GM23338 (cell line): ENCODE results near the gene NKAIN2. TPM values are rescaled to one million over a fixed set of nuclear protein-coding genes. Genes with fewer than 3 reads are reported as not detected.

Experiments
- ATAC-seq: fragments of 200-7000 bp; cut with Tn5 transposase; 3 replicates; pipeline ENCODE4 v1.9.1; 2020
- DNase-seq: peaks from one replicate; pipeline ENCODE4 v3.0.0-alpha.2; 2015; ENCODE audit warnings: low spot score
- H2AFZ ChIP-seq: fragments of 200-600 bp; sonication (generic); 2 replicates; pipeline ENCODE4 v1.8.0; 2016; ENCODE audit warnings: antibody characterized with exemption, mild to moderate bottlenecking, moderate library complexity
- H3F3A ChIP-seq: fragments of 200-600 bp; sonication (generic); replicated peaks from 2 replicates; pipeline ENCODE4 v1.8.0; 2017; ENCODE audit warnings: antibody characterized with exemption, mixed run types, low read depth
- H3K27ac ChIP-seq: fragments of 200-600 bp; sonication (generic); 2 replicates; pipeline ENCODE4 v1.6.1; 2016; ENCODE audit warnings: low read depth
- H3K27me3 ChIP-seq: fragments of 200-600 bp; sonication (generic); 2 replicates; pipeline ENCODE4 v1.8.0; 2016; ENCODE audit warnings: mild to moderate bottlenecking, mixed run types, moderate library complexity; ENCODE audit not compliant: insufficient read depth
- H3K36me3 ChIP-seq: fragments of 200-600 bp; sonication (generic); 2 replicates; pipeline ENCODE4 v1.8.0; 2016; ENCODE audit warnings: mild to moderate bottlenecking; ENCODE audit not compliant: insufficient read depth
- H3K4me1 ChIP-seq: fragments of 200-600 bp; sonication (generic); 2 replicates; pipeline ENCODE4 v1.8.0; 2016; ENCODE audit warnings: mild to moderate bottlenecking, moderate library complexity; ENCODE audit not compliant: insufficient read depth
- H3K4me2 ChIP-seq: fragments of 200-600 bp; sonication (generic); 2 replicates; pipeline ENCODE4 v1.7.1; 2017; ENCODE audit warnings: mixed run types
- H3K4me3 ChIP-seq: fragments of 200-600 bp; sonication (generic); 2 replicates; pipeline ENCODE4 v1.6.1; 2016; ENCODE audit warnings: mixed run types
- H3K79me2 ChIP-seq: fragments of 200-600 bp; sonication (generic); replicated peaks from 2 replicates; pipeline ENCODE4 v1.8.0; 2017; ENCODE audit warnings: mild to moderate bottlenecking; ENCODE audit not compliant: insufficient read depth
- H3K9me2 ChIP-seq: fragments of 200-600 bp; sonication (generic); 2 replicates; pipeline ENCODE4 v1.8.0; 2017; ENCODE audit not compliant: insufficient read depth
- H4K20me1 ChIP-seq: fragments of 200-600 bp; sonication (generic); replicated peaks from 2 replicates; pipeline ENCODE4 v1.8.0; 2017; ENCODE audit warnings: mild to moderate bottlenecking; ENCODE audit not compliant: insufficient read depth
- H3K27ac Mint-ChIP-seq: 2 replicates; pipeline ENCODE4 v1.8.0; 2020; ENCODE audit warnings: inconsistent platforms, mild to moderate bottlenecking, moderate library complexity, mixed read lengths
- H3K27me3 Mint-ChIP-seq: 3 replicates; pipeline ENCODE4 v1.8.0; 2022; ENCODE audit warnings: low read depth, mild to moderate bottlenecking, moderate library complexity, mixed read lengths, inconsistent platforms; ENCODE audit not compliant: insufficient read depth, poor library complexity
- H3K36me3 Mint-ChIP-seq: 3 replicates; pipeline ENCODE4 v1.8.0; 2021; ENCODE audit warnings: low read depth, mild to moderate bottlenecking, inconsistent platforms, moderate library complexity, mixed read lengths
- H3K4me1 Mint-ChIP-seq: 3 replicates; pipeline ENCODE4 v1.8.0; 2020; ENCODE audit warnings: mild to moderate bottlenecking, inconsistent platforms, mixed read lengths
- H3K4me3 Mint-ChIP-seq: 3 replicates; pipeline ENCODE4 v1.8.0; 2021; ENCODE audit warnings: moderate library complexity, mild to moderate bottlenecking, inconsistent platforms, mixed read lengths
- H3K9me3 Mint-ChIP-seq: 3 replicates; pipeline ENCODE4 v1.8.0; 2020; ENCODE audit warnings: moderate library complexity, mild to moderate bottlenecking, inconsistent platforms, mixed read lengths
- CREB1 ChIP-seq: fragments of 250-450 bp; sonication (Bioruptor Pico); IDR thresholded peaks from 2 replicates; pipeline ENCODE4 v1.5.0; 2020; ENCODE audit warnings: low read depth, mild to moderate bottlenecking, moderate library complexity
- EZH2 ChIP-seq: fragments of 200-600 bp; sonication (generic); IDR thresholded peaks from one replicate; pipeline ENCODE4 v1.8.0; 2017; ENCODE audit warnings: antibody characterized with exemption, mild to moderate bottlenecking, low read depth; ENCODE audit not compliant: unreplicated experiment
- EZH2phosphoT487 ChIP-seq: fragments of 200-600 bp; sonication (generic); IDR thresholded peaks from one replicate; pipeline ENCODE4 v1.8.1; 2018; ENCODE audit warnings: antibody characterized with exemption; ENCODE audit not compliant: unreplicated experiment
- NANOG ChIP-seq: IDR thresholded peaks from 2 replicates; pipeline ENCODE4 v1.6.1; 2016; ENCODE audit warnings: antibody characterized with exemption, borderline replicate concordance
- POLR2AphosphoS5 ChIP-seq: IDR thresholded peaks from 2 replicates; pipeline ENCODE4 v1.6.1; 2016; ENCODE audit warnings: antibody characterized with exemption, low read depth
- ZNF114 ChIP-seq: fragments of 250-450 bp; sonication (Bioruptor Pico); IDR thresholded peaks from 2 replicates; pipeline ENCODE4 v1.5.0; 2020; ENCODE audit warnings: mild to moderate bottlenecking, moderate library complexity
- ZNF331 ChIP-seq: fragments of 250-450 bp; sonication (Bioruptor Pico); IDR thresholded peaks from 2 replicates; pipeline ENCODE4 v1.5.0; 2020; ENCODE audit warnings: low read depth, mild to moderate bottlenecking, moderate library complexity
- polyA plus RNA-seq: library from polyadenylated mRNA; unstranded; fragments of >200 nt; fragmentation: Nextera tagmentation; extraction: Ambion mirVana; gene quantifications from 2 replicates; pipeline ENCODE4 v1.2.1, GENCODE V29; 2016
- total RNA-seq: library from RNA; depleted of rRNA; stranded (reverse); fragments of >200 nt; shearing (Covaris generic); gene quantifications from 2 replicates; pipeline ENCODE4 v1.2.3, GENCODE V29; 2014
- TF ChIP-seq, protein P1 (sequence below): IDR thresholded peaks from one replicate; pipeline ENCODE4 v1.6.1; 2018; ENCODE audit warnings: antibody characterized with exemption; ENCODE audit not compliant: unreplicated experiment
- TF ChIP-seq, protein P2 (sequence below), 2 experiments: fragments of 200-600 bp in 1 of 2; sonication (generic) in 1 of 2; conservative IDR thresholded peaks; 2 replicates each; pipeline versions ENCODE4 v1.5.1 to v1.6.1; 2016 to 2017; ENCODE audit warnings: antibody characterized with exemption in 2 of 2, low read depth in 2 of 2, mild to moderate bottlenecking in 2 of 2, moderate library complexity in 1 of 2
- TF ChIP-seq, protein P3 (sequence below): IDR thresholded peaks from 2 replicates; pipeline ENCODE4 v1.6.1; 2016; ENCODE audit warnings: antibody characterized with exemption

The NKAIN2 gene
- total and polyA plus RNA-seq, 2 experiments from 2014 or later: 0.39 to 1.1 TPM

DNA sequence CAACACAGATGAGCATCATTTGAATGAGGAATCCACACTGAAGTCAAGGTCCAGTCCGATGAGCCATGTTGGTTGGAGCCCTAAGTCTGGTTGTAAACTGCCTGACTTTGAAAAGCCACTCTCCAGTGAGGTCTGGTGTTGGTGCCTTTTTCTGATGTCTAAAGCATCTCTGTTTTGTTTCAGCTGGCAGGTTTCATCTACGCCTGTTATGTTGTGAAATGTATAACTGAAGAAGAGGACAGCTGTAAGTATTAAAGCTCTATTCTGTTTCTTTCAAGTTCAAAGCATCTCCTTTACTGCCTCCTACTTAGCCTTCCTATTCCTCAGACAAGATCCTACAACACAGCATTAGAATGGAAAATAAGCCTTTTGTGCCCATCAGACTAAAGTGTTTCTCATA, 987.5 kb downstream of the NKAIN2 start:
- Mint-ChIP-seq H3K4me1 (no peaks in the 10 kb centered on the region), H3K9me3 (no peaks in the 10 kb centered on the region), H3K36me3 (no peaks in the 10 kb centered on the region), H3K4me3 (no peak overlapping the region), H3K27me3 (no peaks in the 10 kb centered on the region), H3K27ac (no peak overlapping the region)
- Histone ChIP-seq H3K27ac (no peak overlapping the region), H4K20me1 (no peaks in the 10 kb centered on the region), H3F3A (no peaks in the 10 kb centered on the region), H3K9me2 (no peaks in the 10 kb centered on the region), H3K27me3 (no peaks in the 10 kb centered on the region), H3K4me1 (no peaks in the 10 kb centered on the region), H3K79me2 (no peaks in the 10 kb centered on the region), H3K36me3 (no peaks in the 10 kb centered on the region), H3K4me3 (no peak overlapping the region), H3K4me2 (no peak overlapping the region), H2AFZ (no peak overlapping the region)
- no peak for ATAC-seq
- DNase-seq: no peak
- TF ChIP-seq POLR2AphosphoS5: no peak
- TF ChIP-seq ZNF114 (CRISPR knock-in tag): no peak
- no peak for TF ChIP-seq EZH2phosphoT487

DNA sequence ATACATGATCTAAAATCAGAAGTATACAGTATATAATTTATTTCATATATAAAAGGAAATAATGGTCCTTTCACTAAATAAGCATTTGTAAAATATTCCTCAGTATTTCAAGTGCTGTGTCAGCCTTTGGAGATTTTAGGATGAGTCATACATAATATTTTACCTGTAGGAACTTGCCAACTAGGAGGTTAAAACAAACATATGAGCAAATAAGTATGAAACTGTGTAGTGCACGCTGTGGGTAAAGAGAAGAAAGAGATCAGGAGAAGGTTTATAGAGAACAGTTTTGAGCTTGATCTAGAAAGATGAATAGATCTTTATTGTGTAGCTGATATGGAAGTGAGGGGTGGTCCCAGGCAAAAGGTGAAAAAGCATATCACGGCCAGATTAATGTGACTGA, 988.7 kb downstream of the NKAIN2 start:
- H3K27ac Mint-ChIP-seq: no peak overlapping the region
- no peak for DNase-seq
- ATAC-seq: no peak
- Histone ChIP-seq H3F3A (no peaks in the 10 kb centered on the region), H3K27me3 (no peaks in the 10 kb centered on the region), H3K9me2 (no peaks in the 10 kb centered on the region), H3K4me2 (no peak overlapping the region), H3K27ac (no peak overlapping the region), H4K20me1 (no peaks in the 10 kb centered on the region), H3K4me3 (no peak overlapping the region), H3K36me3 (no peaks in the 10 kb centered on the region), H3K79me2 (no peaks in the 10 kb centered on the region), H3K4me1 (no peaks in the 10 kb centered on the region), H2AFZ (no peak overlapping the region)
- no peak overlapping the region for H3K4me3 Mint-ChIP-seq
- H3K36me3 Mint-ChIP-seq: no peaks in the 10 kb centered on the region
- no peaks in the 10 kb centered on the region for H3K9me3 Mint-ChIP-seq
- no peaks in the 10 kb centered on the region for H3K27me3 Mint-ChIP-seq
- no peaks in the 10 kb centered on the region for H3K4me1 Mint-ChIP-seq
- TF ChIP-seq ZNF114 (CRISPR knock-in tag) (no peak), NANOG (no peak), ZNF331 (CRISPR knock-in tag) (no peak), EZH2 (no peak), CREB1 (CRISPR knock-in tag) (no peak), POLR2AphosphoS5 (no peak), EZH2phosphoT487 (no peak)
- TF ChIP-seq, protein P1, sequence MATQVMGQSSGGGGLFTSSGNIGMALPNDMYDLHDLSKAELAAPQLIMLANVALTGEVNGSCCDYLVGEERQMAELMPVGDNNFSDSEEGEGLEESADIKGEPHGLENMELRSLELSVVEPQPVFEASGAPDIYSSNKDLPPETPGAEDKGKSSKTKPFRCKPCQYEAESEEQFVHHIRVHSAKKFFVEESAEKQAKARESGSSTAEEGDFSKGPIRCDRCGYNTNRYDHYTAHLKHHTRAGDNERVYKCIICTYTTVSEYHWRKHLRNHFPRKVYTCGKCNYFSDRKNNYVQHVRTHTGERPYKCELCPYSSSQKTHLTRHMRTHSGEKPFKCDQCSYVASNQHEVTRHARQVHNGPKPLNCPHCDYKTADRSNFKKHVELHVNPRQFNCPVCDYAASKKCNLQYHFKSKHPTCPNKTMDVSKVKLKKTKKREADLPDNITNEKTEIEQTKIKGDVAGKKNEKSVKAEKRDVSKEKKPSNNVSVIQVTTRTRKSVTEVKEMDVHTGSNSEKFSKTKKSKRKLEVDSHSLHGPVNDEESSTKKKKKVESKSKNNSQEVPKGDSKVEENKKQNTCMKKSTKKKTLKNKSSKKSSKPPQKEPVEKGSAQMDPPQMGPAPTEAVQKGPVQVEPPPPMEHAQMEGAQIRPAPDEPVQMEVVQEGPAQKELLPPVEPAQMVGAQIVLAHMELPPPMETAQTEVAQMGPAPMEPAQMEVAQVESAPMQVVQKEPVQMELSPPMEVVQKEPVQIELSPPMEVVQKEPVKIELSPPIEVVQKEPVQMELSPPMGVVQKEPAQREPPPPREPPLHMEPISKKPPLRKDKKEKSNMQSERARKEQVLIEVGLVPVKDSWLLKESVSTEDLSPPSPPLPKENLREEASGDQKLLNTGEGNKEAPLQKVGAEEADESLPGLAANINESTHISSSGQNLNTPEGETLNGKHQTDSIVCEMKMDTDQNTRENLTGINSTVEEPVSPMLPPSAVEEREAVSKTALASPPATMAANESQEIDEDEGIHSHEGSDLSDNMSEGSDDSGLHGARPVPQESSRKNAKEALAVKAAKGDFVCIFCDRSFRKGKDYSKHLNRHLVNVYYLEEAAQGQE: no peak
- TF ChIP-seq, protein P2, sequence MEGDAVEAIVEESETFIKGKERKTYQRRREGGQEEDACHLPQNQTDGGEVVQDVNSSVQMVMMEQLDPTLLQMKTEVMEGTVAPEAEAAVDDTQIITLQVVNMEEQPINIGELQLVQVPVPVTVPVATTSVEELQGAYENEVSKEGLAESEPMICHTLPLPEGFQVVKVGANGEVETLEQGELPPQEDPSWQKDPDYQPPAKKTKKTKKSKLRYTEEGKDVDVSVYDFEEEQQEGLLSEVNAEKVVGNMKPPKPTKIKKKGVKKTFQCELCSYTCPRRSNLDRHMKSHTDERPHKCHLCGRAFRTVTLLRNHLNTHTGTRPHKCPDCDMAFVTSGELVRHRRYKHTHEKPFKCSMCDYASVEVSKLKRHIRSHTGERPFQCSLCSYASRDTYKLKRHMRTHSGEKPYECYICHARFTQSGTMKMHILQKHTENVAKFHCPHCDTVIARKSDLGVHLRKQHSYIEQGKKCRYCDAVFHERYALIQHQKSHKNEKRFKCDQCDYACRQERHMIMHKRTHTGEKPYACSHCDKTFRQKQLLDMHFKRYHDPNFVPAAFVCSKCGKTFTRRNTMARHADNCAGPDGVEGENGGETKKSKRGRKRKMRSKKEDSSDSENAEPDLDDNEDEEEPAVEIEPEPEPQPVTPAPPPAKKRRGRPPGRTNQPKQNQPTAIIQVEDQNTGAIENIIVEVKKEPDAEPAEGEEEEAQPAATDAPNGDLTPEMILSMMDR (conservative IDR thresholded peaks at IDR 0.05; ENCODE audit: low read depth in 2 of 2): no peak
- TF ChIP-seq, protein P3, sequence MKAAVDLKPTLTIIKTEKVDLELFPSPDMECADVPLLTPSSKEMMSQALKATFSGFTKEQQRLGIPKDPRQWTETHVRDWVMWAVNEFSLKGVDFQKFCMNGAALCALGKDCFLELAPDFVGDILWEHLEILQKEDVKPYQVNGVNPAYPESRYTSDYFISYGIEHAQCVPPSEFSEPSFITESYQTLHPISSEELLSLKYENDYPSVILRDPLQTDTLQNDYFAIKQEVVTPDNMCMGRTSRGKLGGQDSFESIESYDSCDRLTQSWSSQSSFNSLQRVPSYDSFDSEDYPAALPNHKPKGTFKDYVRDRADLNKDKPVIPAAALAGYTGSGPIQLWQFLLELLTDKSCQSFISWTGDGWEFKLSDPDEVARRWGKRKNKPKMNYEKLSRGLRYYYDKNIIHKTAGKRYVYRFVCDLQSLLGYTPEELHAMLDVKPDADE: no peak
